Right lobe of liver (tissue), 6 donors: Measurements from ENCODE around the gene CAMTA1. TPM values are rescaled to one million over a fixed set of nuclear protein-coding genes. Genes with fewer than 3 reads are reported as not detected.
A peak's percentile ranks its signal among the peaks of the same experiment; 100 is the strongest.
"Not testable (repeated sequence)": the region's sequence is repeated elsewhere in the genome, so short reads cannot be mapped to it uniquely, and the experiment has no call there.

Experiments
- ATAC-seq, 4 donors: fragments of 200-7000 bp; cut with Tn5 transposase; one replicate each; pipeline ENCODE4 v1.9.1; 2020; ENCODE audit warnings: mild to moderate bottlenecking in 4 of 4, moderate library complexity in 4 of 4
- DNase-seq, 3 donors: peaks; one replicate each; pipeline ENCODE4 v3.0.0-alpha.2; 2020
- H3K27ac ChIP-seq, 3 donors: fragments of 200-600 bp; one replicate each; pipeline ENCODE4 v1.8.0; 2022
- H3K27me3 ChIP-seq, 2 donors: fragments of 200-600 bp; one replicate each; pipeline ENCODE4 v1.8.0; 2022
- H3K36me3 ChIP-seq, 4 donors: fragments of 200-600 bp; sonication (generic) in 1 of 4; one replicate each; pipeline versions ENCODE4 v1.5.1 to v1.8.0; 2017 to 2022; ENCODE audit warnings: control low read depth in 1 of 4
- H3K4me1 ChIP-seq, 4 donors: fragments of 200-600 bp; sonication (generic) in 1 of 4; one replicate each; pipeline versions ENCODE4 v1.5.1 to v1.8.0; 2017 to 2022; ENCODE audit warnings: control low read depth in 1 of 4
- H3K4me3 ChIP-seq, 3 donors: fragments of 200-600 bp; one replicate each; pipeline ENCODE4 v1.8.0; 2022
- H3K9me3 ChIP-seq, 4 donors: fragments of 200-600 bp; sonication (generic) in 1 of 4; one replicate each; pipeline versions ENCODE4 v1.5.1 to v1.8.0; 2017 to 2022; ENCODE audit warnings: control low read depth in 1 of 4
- CTCF ChIP-seq, 4 donors: fragments of 200-600 bp in 3 of 4; fragments of 450-650 bp in 1 of 4; IDR thresholded peaks; one replicate each; pipeline versions ENCODE4 v1.5.1 to v1.8.0; 2016 to 2022; ENCODE audit warnings: antibody characterized with exemption in 4 of 4, mild to moderate bottlenecking in 2 of 4
- POLR2A ChIP-seq: fragments of 450-650 bp; IDR thresholded peaks from one replicate; pipeline ENCODE4 v1.6.1; 2017; ENCODE audit warnings: antibody characterized with exemption, mild to moderate bottlenecking
- whole genome bisulfite sequencing: methylation state at CpG from one replicate; pipeline ENCODE4 v1.1.6; 2018; ENCODE audit warnings: low coverage, low lambda C conversion rate; ENCODE audit not compliant: insufficient coverage; ENCODE audit errors: missing lambda C conversion rate; 5-methylcytosine and 5-hydroxymethylcytosine counted together
- intact Hi-C, 2 donors: fragments of 100-400 bp; cut with DNase I; formaldehyde crosslinking; loops; one replicate each; pipeline versions ENCODE4 v1.11.2 to v1.14.1; 2022
- total RNA-seq, 6 experiments: library from RNA; depleted of rRNA in 2 of 6; stranded (reverse); fragments of >200 nt in 2 of 6; fragmentation: NEBNext Ultra II Directional in 3 of 6; extraction: Animal tissue kit (Norgen Biotek cat#: 25700) in 3 of 6; gene quantifications; one replicate each; pipeline versions ENCODE4 v1.1.0 to v1.2.4, GENCODE V29; 2016 to 2023
- donor health status: DM: no; HTN: yes; CAD: no.
- donor health status: DM: no; HTN: no; CAD: no.
- donor health status: DM: no; HTN: no; CAD: no.
- donor health status: DM: no; HTN: yes; CAD: no.
- donor health status: DM: no; HTN: yes; CAD: no.

The CAMTA1 gene
- total RNA-seq, 6 experiments from 2014 or later, result 32.3 to 49.4 (median 37.2) TPM

- WGBS, result 23% methylated on average over 7 of the region's 52 CpGs
- ATAC-seq (peak; percentile 13 to 38 (median 33)), DNase-seq (peak in 2 of 3 donors; percentile 59 to 76)
- H3K4me3 ChIP-seq, result peak overlapping the region; percentile 64 to 80 (median 67)
- H3K27me3 ChIP-seq, result no peaks in the 10 kb centered on the region
- intact Hi-C loops, result no loop called here
- peaks cover 0 to 16% (median 3%) of the 10 kb centered on the region in 4 donors for H3K36me3 ChIP-seq
- H3K4me1 ChIP-seq, result peaks cover 0 to 9% (median 3%) of the 10 kb centered on the region in 4 donors
- no peaks in the 10 kb centered on the region for H3K9me3 ChIP-seq
- no peak for TF ChIP-seq POLR2A
- TF ChIP-seq CTCF (IDR thresholded peaks at IDR 0.05), result no peak
- H3K27ac ChIP-seq, result peak overlapping the region; percentile 85 to 91 (median 90)
Measured at GRCh38 chr1:7784492-7785071, 999.3 kb downstream of the CAMTA1 start.

- Histone ChIP-seq H3K4me3 (peak overlapping the region; percentile 64 to 80 (median 67)), H3K4me1 (peaks cover 0 to 9% (median 3%) of the 10 kb centered on the region in 4 donors), H3K27me3 (no peaks in the 10 kb centered on the region), H3K27ac (peak overlapping the region in 2 of 3 donors; percentile 90 to 91), H3K36me3 (peaks cover 0 to 11% (median 3%) of the 10 kb centered on the region in 4 donors), H3K9me3 (no peaks in the 10 kb centered on the region)
- TF ChIP-seq CTCF (IDR thresholded peaks at IDR 0.05) (no peak), POLR2A (no peak)
- 54% methylated on average over 7 of the region's 7 CpGs for WGBS
- ATAC-seq (no peak), DNase-seq (no peak)
- intact Hi-C loops, result no loop called here
Measured at GRCh38 chr1:7785108-7785507, 999.9 kb downstream of the CAMTA1 start.

- no peak for DNase-seq
- 67% methylated on average over 5 of the region's 5 CpGs for WGBS
- TF ChIP-seq POLR2A (no peak), CTCF (IDR thresholded peaks at IDR 0.05) (no peak)
- no peaks in the 10 kb centered on the region for H3K27me3 ChIP-seq
- ATAC-seq, result no peak
- H3K27ac ChIP-seq, result no peak overlapping the region
- no peak overlapping the region for H3K4me3 ChIP-seq
- intact Hi-C loops, result no loop called here
- H3K36me3 ChIP-seq, result peaks cover 0 to 12% (median 3%) of the 10 kb centered on the region in 4 donors
- peaks cover 0 to 9% (median 3%) of the 10 kb centered on the region in 4 donors for H3K4me1 ChIP-seq
- H3K9me3 ChIP-seq, result no peaks in the 10 kb centered on the region
Measured at GRCh38 chr1:7786795-7787194, 1001.5 kb downstream of the CAMTA1 start.

GRCh38 chr1:7789828-7790227 lies 1004.6 kb downstream of the CAMTA1 start:
- no peaks in the 10 kb centered on the region for H3K27me3 ChIP-seq
- peaks cover 0 to 27% (median 4%) of the 10 kb centered on the region in 4 donors for H3K36me3 ChIP-seq
- TF ChIP-seq CTCF (IDR thresholded peaks at IDR 0.05) (no peak), POLR2A (no peak)
- no peak overlapping the region for H3K4me3 ChIP-seq
- DNase-seq, result no peak
- peak overlapping the region in 2 of 3 donors; percentile 52 to 61 for H3K27ac ChIP-seq
- intact Hi-C loops, result no loop called here
- H3K4me1 ChIP-seq, result peaks cover 0 to 9% (median 0%) of the 10 kb centered on the region in 4 donors
- no peaks in the 10 kb centered on the region for H3K9me3 ChIP-seq
- WGBS, result 41% methylated on average over 5 of the region's 5 CpGs
- peak in 3 of 4 donors; percentile 23 to 71 (median 46) for ATAC-seq

- DNase-seq, intact Hi-C loops, H3K4me1 ChIP-seq, H3K27me3 ChIP-seq, H3K9me3 ChIP-seq, H3K4me3 ChIP-seq, ATAC-seq: not testable (repeated sequence)
- H3K27ac ChIP-seq, result peak overlapping the region in 1 of 3 donors; percentile 61
- WGBS, result no CpG with 5 or more reads among the region's 3 CpGs
- H3K36me3 ChIP-seq, result peaks cover 0 to 39% (median 6%) of the 10 kb centered on the region in 4 donors
Measured at GRCh38 chr1:7791027-7791426, 1005.8 kb downstream of the CAMTA1 start.
